CD14-positive monocyte (primary cell): ENCODE measurements around the gene DCANP1. TPM values are rescaled to one million over a fixed set of nuclear protein-coding genes. Genes with fewer than 3 reads are reported as not detected.

Source experiments
- DNase-seq, 3 donors: peaks; one replicate each; pipeline ENCODE4 v3.0.0-alpha.2; 2011 to 2022
- H2AFZ ChIP-seq: 2 replicates; pipeline ENCODE4 v1.6.0; 2012; ENCODE audit warnings: mild to moderate bottlenecking, low read depth, low read length, inconsistent platforms; ENCODE audit not compliant: insufficient read depth, poor library complexity, severe bottlenecking
- H3K27ac ChIP-seq, 2 donors: 1 replicate in 1 of 2; 2 replicates in 1 of 2; pipeline ENCODE4 v1.5.1; 2012 to 2013; ENCODE audit warnings: low read length in 2 of 2, control low read depth in 1 of 2, inconsistent platforms in 1 of 2, low read depth in 1 of 2, mild to moderate bottlenecking in 1 of 2
- H3K27me3 ChIP-seq, 2 donors: one replicate each; pipeline versions ENCODE4 v1.6.0 to v1.6.1; 2011 to 2013; ENCODE audit warnings: low read length in 2 of 2; ENCODE audit not compliant: control insufficient read depth in 2 of 2, insufficient read depth in 2 of 2
- H3K36me3 ChIP-seq, 2 donors: replicated peaks in 1 of 2; 1 replicate in 1 of 2; 2 replicates in 1 of 2; pipeline versions ENCODE4 v1.5.1 to v1.6.1; 2012 to 2013; ENCODE audit warnings: low read length in 2 of 2, control low read depth in 1 of 2, inconsistent platforms in 1 of 2, mild to moderate bottlenecking in 1 of 2; ENCODE audit not compliant: insufficient read depth in 2 of 2, control insufficient read depth in 1 of 2
- H3K4me1 ChIP-seq, 2 donors: 1 replicate in 1 of 2; 2 replicates in 1 of 2; pipeline versions ENCODE4 v1.5.1 to v1.6.1; 2012 to 2013; ENCODE audit warnings: low read length in 2 of 2, control low read depth in 1 of 2, inconsistent platforms in 1 of 2, mild to moderate bottlenecking in 1 of 2, moderate library complexity in 1 of 2; ENCODE audit not compliant: insufficient read depth in 2 of 2, control insufficient read depth in 1 of 2
- H3K4me2 ChIP-seq: replicated peaks from 2 replicates; pipeline ENCODE3; 2012; ENCODE audit warnings: low read length, moderate library complexity, mild to moderate bottlenecking; ENCODE audit not compliant: poor library complexity, severe bottlenecking; ENCODE audit errors: extremely low read depth
- H3K4me3 ChIP-seq, 3 experiments: fragments of 200-600 bp in 1 of 3; sonication (generic) in 1 of 3; replicated peaks in 1 of 3; 1 replicate in 2 of 3; 2 replicates in 1 of 3; pipeline ENCODE4 v1.5.1; 2011 to 2013; ENCODE audit warnings: low read length in 3 of 3, mild to moderate bottlenecking in 3 of 3, control low read depth in 2 of 3, low read depth in 2 of 3, inconsistent platforms in 1 of 3, moderate library complexity in 1 of 3
- H3K79me2 ChIP-seq: 2 replicates; pipeline ENCODE4 v1.6.0; 2012; ENCODE audit warnings: mild to moderate bottlenecking, control low read depth, inconsistent platforms, low read length, moderate library complexity; ENCODE audit not compliant: insufficient read depth
- H3K9ac ChIP-seq: 2 replicates; pipeline ENCODE4 v1.6.0; 2017; ENCODE audit warnings: low read length, mild to moderate bottlenecking; ENCODE audit not compliant: insufficient read depth, poor library complexity, severe bottlenecking
- H3K9me3 ChIP-seq, 2 donors: replicated peaks in 1 of 2; 1 replicate in 1 of 2; 2 replicates in 1 of 2; pipeline versions ENCODE4 v1.5.1 to v1.6.1; 2012 to 2013; ENCODE audit warnings: low read length in 2 of 2, control low read depth in 1 of 2; ENCODE audit not compliant: control insufficient read depth in 1 of 2, insufficient read depth in 1 of 2
- H4K20me1 ChIP-seq: 2 replicates; pipeline ENCODE4 v1.6.0; 2012; ENCODE audit warnings: mild to moderate bottlenecking, low read length, control low read depth, moderate library complexity; ENCODE audit not compliant: insufficient read depth
- H3K27ac Mint-ChIP-seq, 7 donors: one replicate each; pipeline ENCODE4 v1.8.0; 2020; ENCODE audit warnings: mild to moderate bottlenecking in 7 of 7, mixed read lengths in 7 of 7, moderate library complexity in 6 of 7, inconsistent platforms in 2 of 7
- H3K27me3 Mint-ChIP-seq, 3 donors: one replicate each; pipeline ENCODE4 v1.8.0; 2021 to 2022; ENCODE audit warnings: low read depth in 3 of 3, mild to moderate bottlenecking in 3 of 3, mixed read lengths in 3 of 3, moderate library complexity in 3 of 3, inconsistent platforms in 1 of 3
- H3K36me3 Mint-ChIP-seq, 2 donors: one replicate each; pipeline ENCODE4 v1.8.0; 2020; ENCODE audit warnings: mixed read lengths in 2 of 2, inconsistent platforms in 1 of 2, mild to moderate bottlenecking in 1 of 2
- H3K4me1 Mint-ChIP-seq: one replicate; pipeline ENCODE4 v1.8.0; 2020; ENCODE audit warnings: mild to moderate bottlenecking, mixed read lengths
- H3K4me3 Mint-ChIP-seq, 2 donors: one replicate each; pipeline ENCODE4 v1.8.0; 2020; ENCODE audit warnings: mild to moderate bottlenecking in 2 of 2, mixed read lengths in 2 of 2, moderate library complexity in 1 of 2
- H3K9me3 Mint-ChIP-seq, 7 donors: one replicate each; pipeline ENCODE4 v1.8.0; 2020 to 2022; ENCODE audit warnings: mixed read lengths in 7 of 7, mild to moderate bottlenecking in 6 of 7, moderate library complexity in 6 of 7, inconsistent platforms in 2 of 7
- CTCF ChIP-seq: fragments of 200-600 bp; IDR thresholded peaks from one replicate; pipeline ENCODE4 v1.8.0; 2022; ENCODE audit warnings: antibody characterized with exemption, mild to moderate bottlenecking
- WGBS: methylation state at CpG from one replicate; pipeline ENCODE4 v1.1.5; 2013; ENCODE audit warnings: missing lambda C conversion rate; ENCODE audit not compliant: insufficient coverage; 5-methylcytosine and 5-hydroxymethylcytosine counted together
- intact Hi-C, 2 donors: fragments of 100-400 bp; cut with micrococcal nuclease; formaldehyde crosslinking; loops; one replicate each; pipeline versions ENCODE4 v1.15.0 to v1.15.1; 2023
- polyA plus RNA-seq, 3 donors: library from polyadenylated mRNA; depleted of rRNA in 1 of 3; unstranded in 2 of 3; stranded (reverse) in 1 of 3; fragments of 300-500 nt in 2 of 3; fragments of >200 nt in 1 of 3; fragmentation: Illumina TruSeq in 2 of 3; gene quantifications; 1 replicate in 2 of 3; 2 replicates in 1 of 3; pipeline ENCODE4 v1.2.3, GENCODE V29; 2012 to 2021

DCANP1 gene
- polyA plus RNA-seq, 3 donors = 0.14 to 0.85 (median 0.15) TPM

- no peaks in the 10 kb centered on the region for H3K9me3 ChIP-seq
- H2AFZ ChIP-seq = peak overlapping the region; percentile 4
- H3K27me3 Mint-ChIP-seq = peaks cover 2 to 17% (median 5%) of the 10 kb centered on the region in 3 donors
- H4K20me1 ChIP-seq = no peaks in the 10 kb centered on the region
- no peak for TF ChIP-seq CTCF
- WGBS = 57% methylated on average over 5 of the region's 5 CpGs
- DNase-seq = no peak
- H3K27ac ChIP-seq = no peak overlapping the region
- peaks cover 36 to 38% of the 10 kb centered on the region in 2 donors for H3K4me1 ChIP-seq
- H3K4me2 ChIP-seq = no peak overlapping the region
- no peaks in the 10 kb centered on the region for H3K79me2 ChIP-seq
- peaks cover 38% of the 10 kb centered on the region for H3K4me1 Mint-ChIP-seq
- intact Hi-C loops = loop anchor here (5.0 kb wide), 2 partner anchors 37 to 62 kb away; partner anchors contain the start of gene MACROH2A1 (in 2 of the 2)
- no peak overlapping the region for H3K9ac ChIP-seq
- no peak overlapping the region for H3K4me3 ChIP-seq
- H3K36me3 Mint-ChIP-seq = peaks cover 0 to 4% of the 10 kb centered on the region in 2 donors
- no peaks in the 10 kb centered on the region for H3K9me3 Mint-ChIP-seq
- no peaks in the 10 kb centered on the region for H3K36me3 ChIP-seq
- H3K27ac Mint-ChIP-seq = peak overlapping the region in 1 of 7 donors; percentile 76
- H3K27me3 ChIP-seq = peaks cover 0 to 3% of the 10 kb centered on the region in 2 donors
- H3K4me3 Mint-ChIP-seq = no peak overlapping the region
These were observed 11.8 kb upstream of the DCANP1 start for GRCh38 chr5:135458921-135459331.

DNA sequence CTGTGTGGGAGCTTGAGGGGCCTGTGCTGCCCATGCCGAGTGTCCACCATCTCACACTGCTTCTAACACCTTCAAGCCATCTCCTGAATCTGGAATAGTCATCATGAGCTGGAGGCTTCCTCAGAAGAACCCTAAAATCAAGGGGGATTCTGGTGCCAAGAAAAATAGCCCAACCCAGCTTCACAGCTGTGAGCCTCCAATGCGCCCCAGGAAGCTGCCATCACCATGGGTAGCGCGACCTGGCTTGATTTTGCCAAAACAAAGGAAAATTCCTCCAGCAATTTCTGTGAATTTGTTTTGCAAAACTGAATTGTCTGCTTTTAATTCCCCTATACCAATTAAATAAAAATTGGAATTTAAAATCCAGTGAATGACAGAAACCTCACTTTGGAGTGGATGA lies 11.2 kb upstream of the DCANP1 start:
- WGBS = 94% methylated on average over 3 of the region's 4 CpGs
- H3K36me3 Mint-ChIP-seq = peaks cover 0 to 4% of the 10 kb centered on the region in 2 donors
- H3K27me3 Mint-ChIP-seq = peaks cover 0 to 14% (median 2%) of the 10 kb centered on the region in 3 donors
- Histone ChIP-seq H3K4me1 (peaks cover 36 to 38% of the 10 kb centered on the region in 2 donors), H3K9me3 (no peaks in the 10 kb centered on the region), H4K20me1 (no peaks in the 10 kb centered on the region), H3K4me3 (no peak overlapping the region), H3K27ac (no peak overlapping the region), H2AFZ (no peak overlapping the region), H3K79me2 (no peaks in the 10 kb centered on the region), H3K27me3 (no peaks in the 10 kb centered on the region), H3K4me2 (no peak overlapping the region), H3K36me3 (no peaks in the 10 kb centered on the region), H3K9ac (no peak overlapping the region)
- H3K4me1 Mint-ChIP-seq = peaks cover 38% of the 10 kb centered on the region
- intact Hi-C loops = loop anchor here (5.0 kb wide), 2 partner anchors 36 to 61 kb away; partner anchors contain the start of gene MACROH2A1 (in 2 of the 2)
- no peak overlapping the region for H3K4me3 Mint-ChIP-seq
- H3K9me3 Mint-ChIP-seq = no peaks in the 10 kb centered on the region
- no peak overlapping the region for H3K27ac Mint-ChIP-seq
- no peak for DNase-seq
- TF ChIP-seq CTCF = no peak
